ENCODE data around the gene GDPD4. TPM values are rescaled to one million over a fixed set of nuclear protein-coding genes. Genes with fewer than 3 reads are reported as not detected.

GDPD4 gene
- total and polyA plus RNA-seq, 9 of the 15 experiments (the other 6 are each of a cell fraction or from before 2014, with no cell fraction given): 0.40 TPM; not detected in 8

DNA sequence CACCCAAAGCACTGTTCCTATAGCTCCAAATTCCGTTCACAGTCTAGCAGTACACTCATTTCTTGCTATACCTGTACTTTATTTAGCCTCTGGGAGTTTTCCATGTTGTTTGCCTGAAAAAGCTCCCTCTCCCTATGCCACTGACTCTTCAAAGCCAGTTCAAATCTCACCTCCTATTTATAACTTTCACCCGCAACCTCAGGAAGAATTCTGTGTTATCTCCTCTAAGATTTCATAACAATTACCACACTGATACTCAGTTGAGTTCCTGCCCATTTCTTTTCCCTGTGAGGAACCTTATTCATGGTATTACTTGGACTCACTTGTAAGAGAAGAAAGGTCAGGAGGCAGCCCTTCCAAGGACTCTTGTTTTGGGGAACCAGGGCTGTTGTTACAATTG is 25.2 kb downstream of the GDPD4 start:
- ATAC-seq: no peak
- CTCF ChIA-PET (ENCODE audit: low intra/inter-chr PET ratio): no interaction called here

DNA sequence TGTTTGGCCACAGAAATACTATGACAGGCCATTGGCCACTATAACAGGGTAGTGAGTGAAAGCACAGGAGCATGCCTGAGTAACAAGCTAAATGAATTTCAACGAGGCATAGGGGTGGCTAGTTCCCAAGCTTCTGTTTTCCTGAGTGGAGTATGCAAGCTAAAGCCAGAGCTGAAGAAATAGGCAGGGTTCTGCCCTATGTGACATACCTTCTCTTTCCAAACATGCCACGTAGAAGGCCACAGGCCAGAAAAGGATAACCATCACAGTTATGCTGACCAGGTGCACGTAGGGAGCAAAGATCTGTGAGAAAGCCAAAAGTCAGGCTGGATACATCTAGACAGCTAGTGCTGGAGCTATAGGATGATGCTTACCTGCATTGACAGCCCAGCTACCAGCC is 30.6 kb downstream of the GDPD4 start:
- Histone ChIP-seq H3K36me3 (ENCODE audit: control insufficient read depth, insufficient read depth, low read length) (no peaks in the 10 kb centered on the region), H3K4me2 (ENCODE audit: insufficient read depth, low read length) (no peak overlapping the region), H3K27ac (ENCODE audit: extremely low read depth, low read depth, low read length) (no peak overlapping the region), H3K9me1 (ENCODE audit: control insufficient read depth, insufficient read depth, low read length) (no peaks in the 10 kb centered on the region), H3K4me3 (no peak overlapping the region), H3K9me3 (replicated peaks; ENCODE audit: control insufficient read depth, insufficient read depth, low read depth, low read length) (no peaks in the 10 kb centered on the region), H4K20me1 (replicated peaks; ENCODE audit: control insufficient read depth, insufficient read depth, low read length) (no peaks in the 10 kb centered on the region), H2AFZ (ENCODE audit: low read depth, low read length) (no peak overlapping the region), H3K27me3 (ENCODE audit: control insufficient read depth in 2 of 2, insufficient read depth in 2 of 2, low read length in 2 of 2) (no peaks in the 10 kb centered on the region), H3K9ac (ENCODE audit: insufficient read depth in 1 of 2, low read depth in 2 of 2, low read length in 2 of 2) (no peak overlapping the region), H3K79me2 (ENCODE audit: control insufficient read depth, insufficient read depth, low read length) (no peaks in the 10 kb centered on the region), H3K4me1 (replicated peaks in 1 of 2; ENCODE audit: control insufficient read depth in 2 of 2, insufficient read depth in 2 of 2, low read length in 2 of 2) (no peaks in the 10 kb centered on the region)
- DNase-seq (ENCODE audit: extremely low read depth in 1 of 4, low spot score in 3 of 4) (no peak), ATAC-seq (no peak), FAIRE-seq (no peak)
- CTCF ChIA-PET (ENCODE audit: low intra/inter-chr PET ratio): no interaction called here
- 0% methylated on average over 3 of the region's 3 CpGs for WGBS (ENCODE audit: insufficient coverage, low coverage, missing lambda C conversion rate)
- intact Hi-C loops (cut with micrococcal nuclease): no loop called here
- in situ Hi-C loops (cut with MboI): no loop called here
- no TSS peak for BruUV-seq (replicated peaks)
- POLR2A ChIA-PET: interaction anchor here (1.0 kb wide), 1 partner anchor 8 kb away, joined by 3 read pairs; no protein-coding TSS in a partner anchor
- TF ChIP-seq MEF2D (tag; conservative IDR thresholded peaks at IDR 0.05; ENCODE audit: low read depth): no peak
- no peak for TF ChIP-seq POU5F1 (IDR thresholded peaks at IDR 0.05; ENCODE audit: borderline replicate concordance, low read depth, low read length, partially characterized antibody)
- no peak for TF ChIP-seq MAFF (IDR thresholded peaks at IDR 0.05; ENCODE audit: low read length)
- no peak for TF ChIP-seq HDAC3 (IDR thresholded peaks at IDR 0.05; ENCODE audit: borderline replicate concordance, partially characterized antibody)
- TF ChIP-seq ZNF354B (CRISPR knock-in tag; IDR thresholded peaks at IDR 0.05): no peak
- TF ChIP-seq ZEB2 (IDR thresholded peaks at IDR 0.05): no peak
- TF ChIP-seq MEF2A (IDR thresholded peaks at IDR 0.05; ENCODE audit: control insufficient read depth, low read depth, low read length): no peak
- no peak for TF ChIP-seq TFE3 (CRISPR knock-in tag; IDR thresholded peaks at IDR 0.05)
- TF ChIP-seq POLR2AphosphoS2 (IDR thresholded peaks at IDR 0.05; ENCODE audit: low read length): no peak
- no peak for TF ChIP-seq CXXC5 (CRISPR knock-in tag; IDR thresholded peaks at IDR 0.05)
- no peak for TF ChIP-seq ZNF23 (CRISPR knock-in tag; IDR thresholded peaks at IDR 0.05)
- TF ChIP-seq ZNF785 (CRISPR knock-in tag; IDR thresholded peaks at IDR 0.05): no peak
- no peak for TF ChIP-seq ZNF263 (CRISPR knock-in tag; IDR thresholded peaks at IDR 0.05; ENCODE audit: borderline replicate concordance)

More for the DNA sequence above, 25.2 kb downstream of the GDPD4 start:
- Histone ChIP-seq H3K9me3 (replicated peaks; ENCODE audit: control insufficient read depth, insufficient read depth, low read depth, low read length) (no peaks in the 10 kb centered on the region), H3K27me3 (ENCODE audit: control insufficient read depth in 2 of 2, insufficient read depth in 2 of 2, low read length in 2 of 2) (no peaks in the 10 kb centered on the region), H3K9ac (ENCODE audit: insufficient read depth in 1 of 2, low read depth in 2 of 2, low read length in 2 of 2) (no peak overlapping the region), H3K4me1 (replicated peaks in 1 of 2; ENCODE audit: control insufficient read depth in 2 of 2, insufficient read depth in 2 of 2, low read length in 2 of 2) (no peaks in the 10 kb centered on the region; a peak in 1 of 5 replicates), H2AFZ (ENCODE audit: low read depth, low read length) (no peak overlapping the region), H3K36me3 (ENCODE audit: control insufficient read depth, insufficient read depth, low read length) (no peaks in the 10 kb centered on the region), H3K27ac (ENCODE audit: extremely low read depth, low read depth, low read length) (no peak overlapping the region), H3K4me2 (ENCODE audit: insufficient read depth, low read length) (no peak overlapping the region), H3K4me3 (no peak overlapping the region), H3K79me2 (ENCODE audit: control insufficient read depth, insufficient read depth, low read length) (no peaks in the 10 kb centered on the region), H3K9me1 (ENCODE audit: control insufficient read depth, insufficient read depth, low read length) (no peaks in the 10 kb centered on the region), H4K20me1 (replicated peaks; ENCODE audit: control insufficient read depth, insufficient read depth, low read length) (no peaks in the 10 kb centered on the region)
- in situ Hi-C loops (cut with MboI): no loop called here
- no peak for DNase-seq (ENCODE audit: extremely low read depth in 1 of 4, low spot score in 3 of 4)
- no TSS peak for BruUV-seq (replicated peaks)
- WGBS (ENCODE audit: insufficient coverage, low coverage, missing lambda C conversion rate): 0% methylated on average over 2 of the region's 2 CpGs
- no peak for FAIRE-seq
- no peak for TF ChIP-seq MAFF (IDR thresholded peaks at IDR 0.05; ENCODE audit: low read length)
- TF ChIP-seq SNRNP70 (optimal IDR thresholded peaks at IDR 0.05; ENCODE audit: low read depth, low read length): no peak
- TF ChIP-seq ZNF79 (CRISPR knock-in tag; IDR thresholded peaks at IDR 0.05; ENCODE audit: low read depth): no peak
- no peak for TF ChIP-seq EP400 (IDR thresholded peaks at IDR 0.05)
- no peak for TF ChIP-seq BHLHE40 (IDR thresholded peaks at IDR 0.05; ENCODE audit: low read length)
- TF ChIP-seq NFE2 (IDR thresholded peaks at IDR 0.05; ENCODE audit: low read depth): no peak
- no peak for TF ChIP-seq HEY1 (CRISPR knock-in tag; IDR thresholded peaks at IDR 0.05; ENCODE audit: borderline replicate concordance)
- TF ChIP-seq, protein P1, sequence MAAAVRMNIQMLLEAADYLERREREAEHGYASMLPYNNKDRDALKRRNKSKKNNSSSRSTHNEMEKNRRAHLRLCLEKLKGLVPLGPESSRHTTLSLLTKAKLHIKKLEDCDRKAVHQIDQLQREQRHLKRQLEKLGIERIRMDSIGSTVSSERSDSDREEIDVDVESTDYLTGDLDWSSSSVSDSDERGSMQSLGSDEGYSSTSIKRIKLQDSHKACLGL (CRISPR knock-in tag; IDR thresholded peaks at IDR 0.05; ENCODE audit: borderline replicate concordance, poor library complexity, severe bottlenecking): no peak
- TF ChIP-seq KAT2B (IDR thresholded peaks at IDR 0.05; ENCODE audit: low read depth, low read length): no peak
- intact Hi-C loops (cut with micrococcal nuclease): no loop called here
- POLR2A ChIA-PET: interaction anchor here (0.5 kb wide), 1 partner anchor 162 kb away, joined by 3 read pairs; no protein-coding TSS in a partner anchor
